ENCODE data around the gene PTPN11.

GRCh38 chr12:112424126-112424525 lies 5.4 kb downstream of the PTPN11 start:
- TF ChIP-seq CTCF (IDR thresholded peaks at IDR 0.05) (no peak), POLR2A (IDR thresholded peaks at IDR 0.05) (no peak)

Measured in lower leg skin (tissue), 3 donors.